Measurements from ENCODE around the gene FKBP1C. TPM values are rescaled to one million over a fixed set of nuclear protein-coding genes. Genes with fewer than 3 reads are reported as not detected.

The FKBP1C gene
- total RNA-seq, 1 experiment from 2014 or later = 0.35 TPM

DNA sequence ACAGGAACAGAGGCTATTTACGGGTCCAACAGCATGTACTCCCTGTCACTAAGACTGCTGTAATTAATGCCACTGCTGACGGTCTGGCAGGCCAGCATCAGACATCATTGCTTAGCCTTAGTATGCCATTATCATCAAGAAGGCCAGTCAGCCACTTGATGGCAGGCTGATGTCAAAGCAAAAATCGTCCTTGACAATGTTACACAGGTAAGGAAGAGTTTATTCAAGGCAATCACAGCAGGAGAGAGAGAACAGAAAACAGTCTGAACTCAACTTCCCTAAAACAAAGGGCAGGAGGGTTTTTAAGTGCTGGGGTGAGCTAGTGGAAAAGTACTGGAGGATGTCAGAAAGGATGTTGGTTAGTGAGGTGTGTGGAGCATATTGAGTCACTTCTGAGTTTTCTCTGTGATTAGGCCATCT, 25.1 kb downstream of the FKBP1C start:
- Mint-ChIP-seq H3K27ac (ENCODE audit: unreplicated experiment) (no peak overlapping the region), H3K9me3 (ENCODE audit: low read depth, unreplicated experiment) (peaks cover 4% of the 10 kb centered on the region), H3K27me3 (ENCODE audit: unreplicated experiment) (no peaks in the 10 kb centered on the region), H3K36me3 (ENCODE audit: insufficient read depth, unreplicated experiment) (no peaks in the 10 kb centered on the region), H3K4me1 (ENCODE audit: low read depth, unreplicated experiment) (no peaks in the 10 kb centered on the region), H3K4me3 (ENCODE audit: low read depth, unreplicated experiment) (no peak overlapping the region)
- CTCF ChIA-PET = no interaction called here
- BruUV-seq (replicated peaks) = no TSS peak
- TF ChIP-seq, protein P1, sequence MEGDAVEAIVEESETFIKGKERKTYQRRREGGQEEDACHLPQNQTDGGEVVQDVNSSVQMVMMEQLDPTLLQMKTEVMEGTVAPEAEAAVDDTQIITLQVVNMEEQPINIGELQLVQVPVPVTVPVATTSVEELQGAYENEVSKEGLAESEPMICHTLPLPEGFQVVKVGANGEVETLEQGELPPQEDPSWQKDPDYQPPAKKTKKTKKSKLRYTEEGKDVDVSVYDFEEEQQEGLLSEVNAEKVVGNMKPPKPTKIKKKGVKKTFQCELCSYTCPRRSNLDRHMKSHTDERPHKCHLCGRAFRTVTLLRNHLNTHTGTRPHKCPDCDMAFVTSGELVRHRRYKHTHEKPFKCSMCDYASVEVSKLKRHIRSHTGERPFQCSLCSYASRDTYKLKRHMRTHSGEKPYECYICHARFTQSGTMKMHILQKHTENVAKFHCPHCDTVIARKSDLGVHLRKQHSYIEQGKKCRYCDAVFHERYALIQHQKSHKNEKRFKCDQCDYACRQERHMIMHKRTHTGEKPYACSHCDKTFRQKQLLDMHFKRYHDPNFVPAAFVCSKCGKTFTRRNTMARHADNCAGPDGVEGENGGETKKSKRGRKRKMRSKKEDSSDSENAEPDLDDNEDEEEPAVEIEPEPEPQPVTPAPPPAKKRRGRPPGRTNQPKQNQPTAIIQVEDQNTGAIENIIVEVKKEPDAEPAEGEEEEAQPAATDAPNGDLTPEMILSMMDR (IDR thresholded peaks at IDR 0.05; ENCODE audit: unreplicated experiment) = no peak
- no peak for DNase-seq
- intact Hi-C loops (cut with micrococcal nuclease; ENCODE audit: unreplicated experiment) = no loop called here

DNA sequence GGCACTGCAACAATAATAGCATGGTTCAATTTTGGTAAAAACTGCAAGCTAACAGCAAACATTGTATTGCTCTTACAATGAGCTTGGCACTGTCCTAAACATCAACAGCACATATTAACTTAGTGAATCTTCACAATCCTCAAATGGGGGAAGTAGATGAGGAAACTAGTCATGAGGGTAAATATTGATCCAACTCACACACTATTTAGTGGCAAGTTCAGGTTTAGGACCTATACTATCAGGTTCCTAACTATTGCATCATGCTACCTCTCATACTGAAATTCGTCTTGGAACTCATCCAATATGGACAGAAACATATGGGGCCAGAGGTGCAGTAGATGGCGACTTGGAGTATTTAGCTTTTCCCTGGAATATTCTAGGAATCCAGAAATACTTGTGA, 34.2 kb downstream of the FKBP1C start:
- H3K36me3 Mint-ChIP-seq (ENCODE audit: insufficient read depth, unreplicated experiment) = no peaks in the 10 kb centered on the region

DNA sequence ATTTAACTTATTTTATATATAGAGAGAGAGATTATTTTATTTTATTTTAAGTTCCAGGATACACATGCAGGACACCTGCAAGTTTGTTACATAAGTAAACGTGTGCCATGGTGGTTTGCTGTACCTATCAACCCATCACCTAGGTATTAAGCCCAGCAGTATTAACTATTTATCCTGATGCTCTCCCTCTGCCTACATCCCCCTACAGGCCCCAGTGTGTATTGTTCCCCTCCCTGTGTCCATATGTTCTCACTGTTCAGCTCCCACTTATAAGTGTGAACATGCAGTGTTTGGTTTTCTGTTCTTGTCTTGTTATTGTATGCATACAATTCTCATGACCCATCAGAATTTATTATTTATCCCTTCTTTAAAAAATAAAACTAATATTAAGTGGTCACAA, 34.6 kb downstream of the FKBP1C start:
- Mint-ChIP-seq H3K9me3 (ENCODE audit: low read depth, unreplicated experiment) (no peaks in the 10 kb centered on the region), H3K27me3 (ENCODE audit: unreplicated experiment) (no peaks in the 10 kb centered on the region), H3K4me1 (ENCODE audit: low read depth, unreplicated experiment) (no peaks in the 10 kb centered on the region), H3K36me3 (ENCODE audit: insufficient read depth, unreplicated experiment) (no peaks in the 10 kb centered on the region), H3K27ac (ENCODE audit: unreplicated experiment) (no peak overlapping the region), H3K4me3 (ENCODE audit: low read depth, unreplicated experiment) (no peak overlapping the region)
- no peak for DNase-seq
- BruUV-seq (replicated peaks) = no TSS peak
- CTCF ChIA-PET = no interaction called here
- TF ChIP-seq, protein P1 (IDR thresholded peaks at IDR 0.05; ENCODE audit: unreplicated experiment) = no peak
- intact Hi-C loops (cut with micrococcal nuclease; ENCODE audit: unreplicated experiment) = no loop called here

More for the DNA sequence above, 34.2 kb downstream of the FKBP1C start:
- DNase-seq = no peak
- no TSS peak for BruUV-seq (replicated peaks)
- TF ChIP-seq, protein P1 (IDR thresholded peaks at IDR 0.05; ENCODE audit: unreplicated experiment) = no peak
- intact Hi-C loops (cut with micrococcal nuclease; ENCODE audit: unreplicated experiment) = no loop called here
- H3K27me3 Mint-ChIP-seq (ENCODE audit: unreplicated experiment) = no peaks in the 10 kb centered on the region
- H3K4me1 Mint-ChIP-seq (ENCODE audit: low read depth, unreplicated experiment) = no peaks in the 10 kb centered on the region
- no peaks in the 10 kb centered on the region for H3K9me3 Mint-ChIP-seq (ENCODE audit: low read depth, unreplicated experiment)
- no peak overlapping the region for H3K4me3 Mint-ChIP-seq (ENCODE audit: low read depth, unreplicated experiment)
- no peak overlapping the region for H3K27ac Mint-ChIP-seq (ENCODE audit: unreplicated experiment)
- CTCF ChIA-PET = no interaction called here

DNA sequence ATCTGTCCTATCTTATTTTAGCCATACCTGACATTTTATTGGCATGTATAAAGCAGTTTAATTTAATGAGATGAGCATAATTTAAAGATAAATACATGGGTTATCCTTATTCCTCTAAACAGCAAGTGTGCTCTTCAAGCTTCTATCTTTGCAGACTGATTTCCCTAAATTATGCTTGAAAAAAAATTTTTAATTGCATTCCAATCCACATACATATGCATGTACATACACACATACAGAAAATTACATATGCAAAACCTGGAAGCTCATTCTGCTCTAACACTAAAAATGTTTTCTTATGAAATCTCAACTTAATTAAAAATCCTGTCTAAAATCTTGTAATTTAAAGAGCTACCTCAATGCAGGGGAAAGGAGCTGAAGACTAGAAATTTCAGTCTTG, 35.3 kb downstream of the FKBP1C start:
- Mint-ChIP-seq H3K27ac (ENCODE audit: unreplicated experiment) (no peak overlapping the region), H3K36me3 (ENCODE audit: insufficient read depth, unreplicated experiment) (no peaks in the 10 kb centered on the region), H3K9me3 (ENCODE audit: low read depth, unreplicated experiment) (no peaks in the 10 kb centered on the region), H3K4me3 (ENCODE audit: low read depth, unreplicated experiment) (no peak overlapping the region), H3K4me1 (ENCODE audit: low read depth, unreplicated experiment) (no peaks in the 10 kb centered on the region), H3K27me3 (ENCODE audit: unreplicated experiment) (no peaks in the 10 kb centered on the region)
- intact Hi-C loops (cut with micrococcal nuclease; ENCODE audit: unreplicated experiment) = no loop called here
- no peak for DNase-seq
- TF ChIP-seq, protein P1 (IDR thresholded peaks at IDR 0.05; ENCODE audit: unreplicated experiment) = no peak
- CTCF ChIA-PET = no interaction called here
- no TSS peak for BruUV-seq (replicated peaks)

All from Calu3 (cell line).